ENCODE results near the gene BIRC5. TPM values are rescaled to one million over a fixed set of nuclear protein-coding genes. Genes with fewer than 3 reads are reported as not detected.

The BIRC5 gene
- total RNA-seq, 1 donor from 2014 or later = 5.8 TPM

GRCh38 chr17:78185981-78186691 is 27.9 kb upstream of the BIRC5 start:
- Mint-ChIP-seq H3K9me3 (ENCODE audit: unreplicated experiment) (no peaks in the 10 kb centered on the region), H3K4me1 (ENCODE audit: low read depth, unreplicated experiment) (peaks cover 2% of the 10 kb centered on the region), H3K27me3 (ENCODE audit: low read depth, unreplicated experiment) (no peaks in the 10 kb centered on the region), H3K4me3 (ENCODE audit: unreplicated experiment) (peak overlapping the region; percentile 71), H3K36me3 (ENCODE audit: low read depth, unreplicated experiment) (no peaks in the 10 kb centered on the region), H3K27ac (ENCODE audit: unreplicated experiment) (peak overlapping the region; percentile 47)
- H3K27ac ChIP-seq (ENCODE audit: low read depth, low read length) = peak overlapping the region; percentile 33
- peaks cover 3% of the 10 kb centered on the region for H3K4me1 ChIP-seq (ENCODE audit: insufficient read depth, low read length)
- H3K9ac ChIP-seq (ENCODE audit: low read length) = peak overlapping the region; percentile 89
- TF ChIP-seq EZH2 (IDR thresholded peaks at IDR 0.05; ENCODE audit: insufficient read depth, low read length) (no peak), CTCF (IDR thresholded peaks at IDR 0.05; ENCODE audit: insufficient read depth, low read depth, low read length) (no peak)
- no peaks in the 10 kb centered on the region for H3K9me3 ChIP-seq (ENCODE audit: insufficient read depth, low read depth, low read length)
- H2AFZ ChIP-seq (ENCODE audit: low read depth, low read length) = peak overlapping the region; percentile 81
- H3K36me3 ChIP-seq (ENCODE audit: insufficient read depth, low read length) = peaks cover 2% of the 10 kb centered on the region
- peaks cover 41% of the 10 kb centered on the region for H3K79me2 ChIP-seq (ENCODE audit: insufficient read depth, low read length)
- peak overlapping the region; percentile 100 for H3K4me2 ChIP-seq (ENCODE audit: low read length)
- H4K20me1 ChIP-seq (ENCODE audit: insufficient read depth, low read length) = no peaks in the 10 kb centered on the region
- H3K4me3 ChIP-seq (ENCODE audit: insufficient read depth, low read depth, low read length) = peak overlapping the region; percentile 83
- H3K27me3 ChIP-seq (ENCODE audit: insufficient read depth, low read length) = no peaks in the 10 kb centered on the region
- FAIRE-seq (no peak), DNase-seq (ENCODE audit: low read depth) (peak; percentile 2)

GRCh38 chr17:78186692-78187595 is 27.1 kb upstream of the BIRC5 start, which contains the start of the genes AFMID and TK1:
AFMID (plus strand) TSS chr17:78187362; CDS start chr17:78187371, 9 bp downstream.
TK1 (minus strand) TSS chr17:78187052; CDS start chr17:78186994, 58 bp downstream.
- Mint-ChIP-seq H3K27me3 (ENCODE audit: low read depth, unreplicated experiment) (no peaks in the 10 kb centered on the region), H3K4me1 (ENCODE audit: low read depth, unreplicated experiment) (peaks cover 2% of the 10 kb centered on the region), H3K9me3 (ENCODE audit: unreplicated experiment) (no peaks in the 10 kb centered on the region), H3K27ac (ENCODE audit: unreplicated experiment) (peak within 1 kb of the TSS; percentile 47), H3K4me3 (ENCODE audit: unreplicated experiment) (peak within 1 kb of the TSS; percentile 83), H3K36me3 (ENCODE audit: low read depth, unreplicated experiment) (no peaks in the 10 kb centered on the region)
- no peaks in the 10 kb centered on the region for H3K9me3 ChIP-seq (ENCODE audit: insufficient read depth, low read depth, low read length)
- H3K4me2 ChIP-seq (ENCODE audit: low read length) = peak within 1 kb of the TSS; percentile 100
- peak within 1 kb of the TSS; percentile 83 for H3K4me3 ChIP-seq (ENCODE audit: insufficient read depth, low read depth, low read length)
- TF ChIP-seq EZH2 (IDR thresholded peaks at IDR 0.05; ENCODE audit: insufficient read depth, low read length) (no peak), CTCF (IDR thresholded peaks at IDR 0.05; ENCODE audit: insufficient read depth, low read depth, low read length) (peak; percentile 39)
- H3K4me1 ChIP-seq (ENCODE audit: insufficient read depth, low read length) = peaks cover 3% of the 10 kb centered on the region
- DNase-seq (ENCODE audit: low read depth) = peak; percentile 86
- peak within 1 kb of the TSS; percentile 97 for H2AFZ ChIP-seq (ENCODE audit: low read depth, low read length)
- H3K79me2 ChIP-seq (ENCODE audit: insufficient read depth, low read length) = peaks cover 41% of the 10 kb centered on the region
- peak within 1 kb of the TSS; percentile 89 for H3K9ac ChIP-seq (ENCODE audit: low read length)
- FAIRE-seq = no peak
- no peaks in the 10 kb centered on the region for H3K27me3 ChIP-seq (ENCODE audit: insufficient read depth, low read length)
- no peaks in the 10 kb centered on the region for H3K36me3 ChIP-seq (ENCODE audit: insufficient read depth, low read length)
- peak within 1 kb of the TSS; percentile 80 for H3K27ac ChIP-seq (ENCODE audit: low read depth, low read length)
- no peaks in the 10 kb centered on the region for H4K20me1 ChIP-seq (ENCODE audit: insufficient read depth, low read length)

Data from astrocyte (in vitro differentiated cells and primary cell).